ENCODE results near the gene CALM3. TPM values are rescaled to one million over a fixed set of nuclear protein-coding genes. Genes with fewer than 3 reads are reported as not detected.
A peak's percentile ranks its signal among the peaks of the same experiment; 100 is the strongest.

Gene CALM3
- total RNA-seq, 6 experiments from 2014 or later, result 83.8 to 119 (median 92.2) TPM

GRCh38 chr19:46574533-46574932, 26.6 kb upstream of the CALM3 start:
- Histone ChIP-seq H3K27ac (no peak overlapping the region), H3K4me3 (no peak overlapping the region), H3K27me3 (no peaks in the 10 kb centered on the region), H3K4me1 (no peaks in the 10 kb centered on the region), H3K9me3 (no peaks in the 10 kb centered on the region), H3K36me3 (no peaks in the 10 kb centered on the region)
- no peak for DNase-seq
- 82% methylated on average over 3 of the region's 11 CpGs for WGBS (ENCODE audit: insufficient coverage, low coverage, low lambda C conversion rate, missing lambda C conversion rate)
- no peak for TF ChIP-seq CTCF (IDR thresholded peaks at IDR 0.05)
- no peak for TF ChIP-seq POLR2A (IDR thresholded peaks at IDR 0.05)
- intact Hi-C loops (cut with DNase I), result no loop called here
- no peak for ATAC-seq

GRCh38 chr19:46578450-46578849, 22.7 kb upstream of the CALM3 start:
- ATAC-seq, result no peak
- Histone ChIP-seq H3K4me3 (no peak overlapping the region), H3K36me3 (no peaks in the 10 kb centered on the region), H3K9me3 (no peaks in the 10 kb centered on the region), H3K27me3 (no peaks in the 10 kb centered on the region), H3K4me1 (no peaks in the 10 kb centered on the region), H3K27ac (no peak overlapping the region)
- no peak for DNase-seq
- TF ChIP-seq POLR2A (IDR thresholded peaks at IDR 0.05) (no peak), CTCF (IDR thresholded peaks at IDR 0.05) (no peak)
- 92% methylated on average over 2 of the region's 4 CpGs for WGBS (ENCODE audit: insufficient coverage, low coverage, low lambda C conversion rate, missing lambda C conversion rate)
- intact Hi-C loops (cut with DNase I), result no loop called here

- TF ChIP-seq POLR2A (IDR thresholded peaks at IDR 0.05), result no peak
- TF ChIP-seq CTCF (IDR thresholded peaks at IDR 0.05), result peak in 3 of 4 donors; percentile 3 to 47 (median 21)
- Histone ChIP-seq H3K36me3 (no peaks in the 10 kb centered on the region), H3K27me3 (no peaks in the 10 kb centered on the region), H3K4me1 (no peaks in the 10 kb centered on the region), H3K9me3 (no peaks in the 10 kb centered on the region), H3K27ac (no peak overlapping the region), H3K4me3 (no peak overlapping the region)
- 43% methylated on average over 8 of the region's 8 CpGs for WGBS (ENCODE audit: insufficient coverage, low coverage, low lambda C conversion rate, missing lambda C conversion rate)
- intact Hi-C loops (cut with DNase I), result no loop called here
- DNase-seq (no peak), ATAC-seq (no peak)
Observed at GRCh38 chr19:46579361-46579879, 21.7 kb upstream of the CALM3 start.

GRCh38 chr19:46580247-46580646, 20.9 kb upstream of the CALM3 start:
- no peaks in the 10 kb centered on the region for H3K4me1 ChIP-seq
- TF ChIP-seq CTCF (IDR thresholded peaks at IDR 0.05) (no peak), POLR2A (IDR thresholded peaks at IDR 0.05) (no peak)
- 62% methylated on average over 2 of the region's 2 CpGs for WGBS (ENCODE audit: insufficient coverage, low coverage, low lambda C conversion rate, missing lambda C conversion rate)
- H3K27me3 ChIP-seq, result no peaks in the 10 kb centered on the region
- no peak overlapping the region for H3K27ac ChIP-seq
- DNase-seq, result no peak
- no peaks in the 10 kb centered on the region for H3K9me3 ChIP-seq
- no peak for ATAC-seq
- H3K36me3 ChIP-seq, result no peaks in the 10 kb centered on the region
- intact Hi-C loops (cut with DNase I), result no loop called here
- H3K4me3 ChIP-seq, result no peak overlapping the region

GRCh38 chr19:46585539-46585938, 15.6 kb upstream of the CALM3 start:
- no peaks in the 10 kb centered on the region for H3K9me3 ChIP-seq
- no peaks in the 10 kb centered on the region for H3K36me3 ChIP-seq
- TF ChIP-seq CTCF (IDR thresholded peaks at IDR 0.05) (no peak), POLR2A (IDR thresholded peaks at IDR 0.05) (no peak)
- no peak overlapping the region for H3K27ac ChIP-seq
- no peaks in the 10 kb centered on the region for H3K27me3 ChIP-seq
- DNase-seq, result no peak
- H3K4me3 ChIP-seq, result no peak overlapping the region
- intact Hi-C loops (cut with DNase I), result no loop called here
- WGBS (ENCODE audit: insufficient coverage, low coverage, low lambda C conversion rate, missing lambda C conversion rate), result 80% methylated on average over 1 of the region's 1 CpG
- H3K4me1 ChIP-seq, result no peaks in the 10 kb centered on the region
- no peak for ATAC-seq
